Ectodermal cell (in vitro differentiated cells): Measurements from ENCODE around the gene CEP85.
A peak's percentile ranks its signal among the peaks of the same experiment; 100 is the strongest.
"Not testable (repeated sequence)": the region's sequence is repeated elsewhere in the genome, so short reads cannot be mapped to it uniquely, and the experiment has no call there.

Source experiments
- H3K27ac ChIP-seq: 2 replicates; pipeline ENCODE4 v1.7.0; 2013; ENCODE audit warnings: mild to moderate bottlenecking, low read depth, low read length; ENCODE audit not compliant: insufficient read depth, poor library complexity, severe bottlenecking
- H3K27me3 ChIP-seq: 2 replicates; pipeline ENCODE4 v1.7.0; 2013; ENCODE audit warnings: mild to moderate bottlenecking, low read length; ENCODE audit not compliant: insufficient read depth, control insufficient read depth, poor library complexity, severe bottlenecking
- H3K36me3 ChIP-seq: one replicate; pipeline ENCODE4 v1.7.0; 2013; ENCODE audit warnings: low read length; ENCODE audit not compliant: control insufficient read depth, insufficient read depth
- H3K4me1 ChIP-seq: one replicate; pipeline ENCODE4 v1.7.0; 2013; ENCODE audit warnings: low read length; ENCODE audit not compliant: control insufficient read depth, insufficient read depth
- H3K4me3 ChIP-seq: 2 replicates; pipeline ENCODE4 v1.7.0; 2013; ENCODE audit warnings: low read depth, low read length, control low read depth; ENCODE audit not compliant: insufficient read depth
- H3K9me3 ChIP-seq: 2 replicates; pipeline ENCODE4 v1.7.0; 2013; ENCODE audit warnings: mild to moderate bottlenecking, low read length, moderate library complexity; ENCODE audit not compliant: control insufficient read depth
- WGBS, 2 experiments: methylation state at CpG; one replicate each; pipeline ENCODE4 v1.1.7; 2013; ENCODE audit warnings: missing lambda C conversion rate in 2 of 2; 5-methylcytosine and 5-hydroxymethylcytosine counted together

The CEP85 gene

DNA sequence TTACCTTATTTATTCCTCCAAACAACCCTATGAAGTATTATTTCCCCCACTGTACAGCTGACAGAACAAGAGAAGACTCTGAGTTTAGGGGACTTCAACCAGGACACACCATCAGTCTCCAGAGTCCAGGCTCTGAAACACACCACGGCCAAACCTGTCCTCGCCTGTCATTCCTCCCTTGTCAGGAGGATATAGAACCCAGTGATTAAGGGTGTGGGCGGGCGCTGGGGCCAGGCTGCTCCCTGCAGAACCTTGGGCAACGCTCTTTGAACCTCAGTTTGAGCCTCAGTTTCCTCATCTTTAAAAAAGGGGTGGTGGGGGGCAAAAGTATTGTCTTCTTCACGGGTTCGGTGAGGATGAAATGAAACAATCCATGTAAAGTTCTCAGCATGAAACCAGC lies 9.4 kb upstream of the CEP85 start:
- Histone ChIP-seq H3K4me3 (no peak overlapping the region), H3K4me1 (no peaks in the 10 kb centered on the region), H3K36me3 (no peaks in the 10 kb centered on the region), H3K27me3 (peaks cover 50% of the 10 kb centered on the region), H3K9me3 (no peaks in the 10 kb centered on the region), H3K27ac (no peak overlapping the region)
- WGBS, 2 experiments = 86 to 88% methylated on average over 7 of the region's 7 CpGs

DNA sequence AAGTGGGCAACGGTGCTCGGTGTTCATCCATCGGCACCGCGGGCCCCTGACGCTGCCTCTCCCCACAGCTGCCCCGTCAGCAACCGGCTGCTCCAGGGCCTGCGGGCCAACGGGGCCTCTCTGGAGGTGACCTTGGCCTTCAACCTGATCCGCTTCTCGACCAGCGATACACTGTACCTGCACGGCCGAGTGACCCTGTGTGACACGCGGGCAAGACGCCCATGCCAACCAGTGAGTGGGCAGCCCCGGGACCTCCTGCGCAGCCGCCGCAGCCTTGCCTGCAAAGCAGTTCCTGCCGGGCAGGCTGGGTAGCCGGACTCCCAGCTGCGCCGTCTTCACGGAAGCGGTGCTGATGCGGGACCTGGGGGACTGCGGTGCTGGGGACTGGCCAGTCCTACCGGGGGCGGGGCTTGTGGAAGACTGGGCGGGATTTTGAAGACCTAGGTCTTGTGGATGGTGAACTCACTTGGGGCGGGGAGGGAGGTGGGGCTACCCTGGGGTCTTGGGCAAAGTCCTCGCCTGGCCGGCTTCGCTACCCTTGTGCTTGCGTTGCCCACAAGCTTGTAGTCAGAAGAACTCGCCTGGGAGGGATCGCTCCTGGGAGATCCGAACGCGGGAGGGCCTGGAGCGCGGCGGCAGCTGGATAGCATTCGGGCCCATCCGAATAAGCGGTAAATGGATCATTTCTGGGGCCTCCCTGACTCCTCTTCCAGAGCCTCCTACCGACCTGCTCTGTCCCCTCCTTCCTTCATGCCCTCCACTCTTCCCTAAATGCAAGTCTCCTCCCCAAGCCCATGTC lies 8.8 kb upstream of the CEP85 start:
- Histone ChIP-seq H3K36me3 (no peaks in the 10 kb centered on the region), H3K4me3 (peak overlapping the region; percentile 35), H3K4me1 (no peaks in the 10 kb centered on the region), H3K27ac (no peak overlapping the region), H3K9me3 (no peaks in the 10 kb centered on the region), H3K27me3 (peaks cover 50% of the 10 kb centered on the region)
- 24% methylated on average over 50 of the region's 50 CpGs for WGBS, 2 experiments

DNA sequence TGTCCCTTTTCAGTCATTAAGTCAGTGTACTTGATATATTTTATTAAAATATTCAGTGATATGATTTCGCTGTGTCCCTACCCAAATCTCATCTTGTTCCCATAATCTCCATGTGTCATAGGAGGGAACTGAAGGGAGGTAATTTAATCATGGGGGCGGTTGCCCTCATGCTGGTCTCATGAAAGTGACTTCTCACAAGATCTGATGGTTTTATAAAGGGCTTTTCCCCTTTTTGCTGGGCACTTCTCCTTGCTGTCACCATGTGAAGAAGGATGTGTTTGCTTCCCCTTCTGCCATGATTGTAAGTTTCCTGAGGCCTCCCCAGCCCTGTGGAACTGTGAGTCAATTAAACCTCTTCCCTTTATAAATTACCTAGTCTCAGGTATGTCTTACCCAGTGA lies 3.3 kb upstream of the CEP85 start:
- H3K9me3 ChIP-seq = not testable (repeated sequence)
- 83 to 97% methylated on average over 1 to 2 of the region's 2 CpGs for WGBS, 2 experiments

DNA sequence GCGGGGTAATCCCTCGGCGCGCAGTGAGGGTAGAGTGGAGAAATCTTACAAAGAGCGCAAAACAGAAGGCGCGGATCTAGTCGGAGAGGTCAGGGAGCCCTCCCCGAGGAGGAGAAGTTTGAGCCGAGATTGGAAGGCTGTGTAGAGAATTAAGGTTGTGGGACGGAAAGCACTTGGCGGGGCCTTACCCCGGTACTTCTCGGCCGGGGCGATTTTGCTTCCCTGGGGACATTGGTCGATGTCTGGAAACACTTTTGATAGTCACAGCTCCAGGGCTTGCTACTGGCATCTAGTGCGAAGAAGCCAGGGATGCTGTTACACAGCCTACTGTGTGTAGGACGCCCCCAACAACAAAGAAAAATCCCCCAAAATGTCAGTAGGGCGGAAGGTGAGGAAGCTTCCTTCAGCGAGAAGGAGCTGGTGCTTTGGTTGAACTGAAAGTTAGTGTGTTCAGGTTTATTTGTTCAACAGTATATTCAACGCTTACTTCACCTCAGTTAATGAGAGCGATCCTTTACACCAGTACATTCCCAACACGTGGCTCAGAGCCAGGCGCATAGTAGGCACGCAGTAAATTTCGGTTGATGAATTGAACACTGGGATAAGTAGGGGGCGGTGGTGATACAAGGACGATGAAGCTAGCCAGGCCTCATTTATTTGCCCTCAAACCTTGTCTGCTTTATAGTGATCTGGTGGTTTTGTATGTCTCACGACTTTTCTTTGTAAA lies 807 bp downstream of the CEP85 start:
- WGBS, 2 experiments = 3 to 4% methylated on average over 29 to 30 of the region's 30 CpGs
- H3K36me3 ChIP-seq = no peaks in the 10 kb centered on the region
- no peaks in the 10 kb centered on the region for H3K9me3 ChIP-seq
- peaks cover 3% of the 10 kb centered on the region for H3K4me1 ChIP-seq
- no peak overlapping the region for H3K27ac ChIP-seq
- H3K4me3 ChIP-seq = peak overlapping the region; percentile 96
- H3K27me3 ChIP-seq = peaks cover 4% of the 10 kb centered on the region

More for the DNA sequence above, 3.3 kb upstream of the CEP85 start:
- H3K27me3 ChIP-seq = peaks cover 24% of the 10 kb centered on the region
- H3K4me1 ChIP-seq, H3K4me3 ChIP-seq, H3K27ac ChIP-seq, H3K36me3 ChIP-seq: not testable (repeated sequence)

DNA sequence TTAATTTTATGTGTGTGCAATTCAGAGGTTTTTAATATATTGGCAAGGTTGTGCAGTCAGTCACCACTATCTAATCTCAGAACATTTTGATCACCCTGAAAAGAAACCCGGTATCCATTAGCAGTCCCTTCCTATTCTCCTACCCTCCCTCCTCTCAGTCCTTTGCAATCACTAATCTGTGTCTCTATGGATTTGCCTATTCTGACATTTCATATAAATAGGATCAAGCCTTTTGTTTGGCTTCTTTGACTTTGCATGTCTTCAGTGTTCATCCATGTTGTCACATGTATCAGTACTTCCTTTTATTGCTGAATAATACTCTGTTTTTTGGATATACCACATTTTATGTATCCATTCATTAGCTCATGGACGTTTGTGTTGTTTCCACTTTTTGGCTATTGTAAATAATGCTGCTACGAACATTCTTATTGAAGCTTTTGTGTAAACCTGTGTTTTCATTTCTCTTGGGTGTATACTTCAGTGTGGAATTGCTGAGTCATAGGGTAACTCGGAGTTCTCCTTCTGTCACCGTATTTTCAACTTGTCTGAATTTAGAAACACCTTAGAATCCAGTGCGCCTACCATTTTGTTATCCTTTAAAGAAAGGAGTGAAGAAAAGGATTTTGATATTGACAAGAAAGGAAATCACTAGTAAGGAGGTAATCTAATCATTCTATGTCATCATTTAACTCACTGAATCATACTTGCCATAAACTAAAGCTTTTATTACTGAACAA lies 3.4 kb downstream of the CEP85 start:
- H3K9me3 ChIP-seq = no peaks in the 10 kb centered on the region
- H3K36me3 ChIP-seq = no peaks in the 10 kb centered on the region
- peaks cover 3% of the 10 kb centered on the region for H3K4me1 ChIP-seq
- H3K27ac ChIP-seq = no peak overlapping the region
- WGBS, 2 experiments = 92 to 93% methylated on average over 6 of the region's 6 CpGs
- no peak overlapping the region for H3K4me3 ChIP-seq
- H3K27me3 ChIP-seq = peaks cover 1% of the 10 kb centered on the region

DNA sequence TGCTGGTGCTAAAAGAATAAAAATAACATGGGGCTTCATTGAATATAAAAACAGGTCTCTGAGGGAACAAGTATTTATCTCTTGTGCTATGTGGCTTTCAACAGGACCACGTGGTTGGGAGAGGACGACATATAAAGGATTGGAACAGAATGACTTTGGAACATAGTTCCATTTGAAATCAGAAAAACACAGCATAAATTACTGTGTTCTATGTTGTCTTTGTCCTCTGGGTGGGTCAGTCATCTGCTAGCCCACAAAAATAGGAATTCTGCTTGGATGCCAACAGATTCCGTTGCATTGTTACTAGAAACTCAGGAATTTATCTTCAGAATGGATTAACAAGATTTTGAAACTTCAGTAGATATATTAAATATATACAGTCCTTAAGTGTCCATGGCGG lies 5.9 kb downstream of the CEP85 start:
- no peak overlapping the region for H3K4me3 ChIP-seq
- H3K27me3 ChIP-seq = no peaks in the 10 kb centered on the region
- peaks cover 6% of the 10 kb centered on the region for H3K36me3 ChIP-seq
- H3K27ac ChIP-seq = no peak overlapping the region
- peaks cover 3% of the 10 kb centered on the region for H3K4me1 ChIP-seq
- H3K9me3 ChIP-seq = no peaks in the 10 kb centered on the region
- WGBS, 2 experiments = 93 to 98% methylated on average over 3 to 4 of the region's 4 CpGs

DNA sequence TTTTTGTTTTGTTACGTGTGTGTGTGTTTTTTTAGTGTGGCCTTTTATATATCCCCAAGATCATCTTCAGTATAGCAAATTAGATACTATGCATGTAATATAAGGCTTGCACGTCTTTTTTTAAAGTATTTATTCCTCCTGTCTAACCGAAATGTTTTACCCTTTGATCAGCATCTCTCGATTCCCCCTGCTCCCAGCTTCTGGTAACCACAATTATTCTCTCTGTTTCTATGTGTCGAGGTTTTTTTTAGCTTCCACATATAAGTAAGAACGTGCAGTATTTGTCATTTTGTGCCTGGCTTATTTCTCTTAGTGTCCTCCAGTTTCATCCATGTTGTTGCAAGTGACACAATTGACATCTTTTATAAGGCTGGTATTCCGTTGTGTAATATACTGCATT lies 18.7 kb downstream of the CEP85 start:
- Histone ChIP-seq H3K27me3 (no peaks in the 10 kb centered on the region), H3K9me3 (peaks cover 3% of the 10 kb centered on the region), H3K4me3 (no peak overlapping the region), H3K36me3 (peaks cover 27% of the 10 kb centered on the region), H3K27ac (no peak overlapping the region), H3K4me1 (no peaks in the 10 kb centered on the region)
- WGBS, 2 experiments = 84 to 97% methylated on average over 6 to 7 of the region's 7 CpGs

DNA sequence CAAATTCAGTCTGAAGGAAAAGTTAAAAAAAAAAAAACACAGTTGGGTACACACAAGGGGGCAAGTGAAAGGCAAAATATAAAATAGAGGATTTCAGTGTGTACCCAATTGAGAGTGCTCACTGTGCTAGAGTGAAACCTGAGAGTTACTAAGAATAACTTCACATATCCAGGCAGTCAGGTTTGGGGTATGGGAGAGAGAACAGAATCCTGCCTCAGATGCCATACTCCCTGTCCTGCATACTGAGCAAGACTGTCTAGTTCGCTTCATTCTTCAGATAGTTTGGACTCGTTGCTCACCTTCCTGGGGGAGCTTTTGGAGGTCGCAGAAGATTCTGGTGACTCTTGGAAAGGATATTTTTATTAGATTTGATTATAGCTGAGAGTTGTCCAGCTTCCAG lies 20.4 kb downstream of the CEP85 start:
- peaks cover 36% of the 10 kb centered on the region for H3K36me3 ChIP-seq
- peaks cover 3% of the 10 kb centered on the region for H3K9me3 ChIP-seq
- no peaks in the 10 kb centered on the region for H3K27me3 ChIP-seq
- no peak overlapping the region for H3K4me3 ChIP-seq
- no peak overlapping the region for H3K27ac ChIP-seq
- 93 to 98% methylated on average over 3 of the region's 3 CpGs for WGBS, 2 experiments
- no peaks in the 10 kb centered on the region for H3K4me1 ChIP-seq

DNA sequence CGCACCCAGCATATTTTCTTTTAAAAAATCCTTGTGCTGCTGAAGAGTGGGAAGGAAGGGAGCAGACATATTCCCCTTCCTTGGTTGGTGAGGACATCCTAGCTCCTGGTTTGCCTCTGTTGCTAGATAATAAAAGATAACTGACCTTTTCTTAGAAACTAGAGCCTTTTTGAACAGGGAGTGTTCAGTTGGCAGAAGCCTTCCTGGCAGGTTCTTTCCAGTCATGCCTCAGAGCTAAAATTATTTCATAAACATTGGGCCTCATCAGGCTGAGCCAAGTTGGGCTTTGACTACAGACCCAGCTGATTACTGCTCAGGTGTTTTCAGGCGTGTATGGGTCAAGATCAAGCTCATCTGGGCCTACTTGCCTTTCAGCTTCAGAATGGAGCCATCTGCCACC lies 23.2 kb downstream of the CEP85 start:
- Histone ChIP-seq H3K36me3 (peaks cover 51% of the 10 kb centered on the region), H3K9me3 (no peaks in the 10 kb centered on the region), H3K27ac (no peak overlapping the region), H3K4me1 (no peaks in the 10 kb centered on the region), H3K27me3 (no peaks in the 10 kb centered on the region), H3K4me3 (no peak overlapping the region)
- 96 to 97% methylated on average over 2 of the region's 2 CpGs for WGBS, 2 experiments

DNA sequence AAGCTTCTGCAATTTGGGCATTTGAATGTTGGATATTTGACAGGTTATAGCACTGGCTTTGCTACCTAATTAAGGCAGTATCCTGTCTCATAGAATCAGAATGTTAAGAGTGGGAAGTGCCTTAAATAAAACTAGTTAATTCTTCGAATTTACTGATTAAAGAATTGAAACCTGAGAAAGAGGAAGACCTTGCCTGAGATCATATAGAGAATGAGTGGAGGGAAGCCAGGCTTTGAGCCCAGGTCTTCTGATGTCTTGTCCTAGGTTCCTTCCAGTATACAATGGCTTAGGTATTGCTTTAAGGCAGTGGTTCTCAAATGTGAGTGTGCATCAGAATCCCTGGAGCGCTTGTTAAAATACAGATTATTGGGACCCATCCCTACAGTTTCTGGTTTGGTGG lies 25.0 kb downstream of the CEP85 start:
- no peaks in the 10 kb centered on the region for H3K9me3 ChIP-seq
- no peaks in the 10 kb centered on the region for H3K27me3 ChIP-seq
- H3K36me3 ChIP-seq = peaks cover 64% of the 10 kb centered on the region
- 93% methylated on average over 2 of the region's 2 CpGs for WGBS, 2 experiments
- H3K4me3 ChIP-seq = no peak overlapping the region
- H3K4me1 ChIP-seq = no peaks in the 10 kb centered on the region
- no peak overlapping the region for H3K27ac ChIP-seq
